OCI-LY3 (cell line): ENCODE results near the gene CDKN1B.

Experiments
- EZH2phosphoT487 ChIP-seq: fragments of 200-600 bp; shearing (Covaris generic); IDR thresholded peaks from 2 replicates; pipeline ENCODE4 v1.6.1; 2018; ENCODE audit warnings: antibody characterized with exemption, mixed run types, low read depth
- TF ChIP-seq, protein P1 (sequence below): fragments of 200-600, 300-600 bp; sonication (generic); IDR thresholded peaks from 2 replicates; pipeline ENCODE4 v1.5.1; 2014; ENCODE audit warnings: antibody characterized with exemption, low read length, low read depth

DNA sequence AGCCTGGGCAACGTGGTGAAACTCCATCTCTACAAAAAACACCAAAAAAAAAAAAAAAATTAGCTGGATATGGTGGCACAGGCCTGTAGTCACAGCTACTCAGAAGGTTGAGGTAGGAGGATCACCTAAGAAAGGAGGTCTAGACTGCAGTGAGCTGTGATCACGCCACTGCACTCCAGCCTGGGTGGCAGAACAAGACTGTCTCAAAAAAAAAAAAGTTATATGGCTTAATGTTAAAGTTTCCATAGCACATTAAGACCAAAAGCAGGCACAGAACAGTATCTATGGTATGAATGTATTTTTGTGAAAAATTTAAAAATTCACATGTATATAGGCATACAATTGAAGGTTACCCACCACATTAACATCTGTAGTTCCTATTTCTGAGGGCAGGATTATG is 15.9 kb downstream of the CDKN1B start:
- TF ChIP-seq, protein P1, sequence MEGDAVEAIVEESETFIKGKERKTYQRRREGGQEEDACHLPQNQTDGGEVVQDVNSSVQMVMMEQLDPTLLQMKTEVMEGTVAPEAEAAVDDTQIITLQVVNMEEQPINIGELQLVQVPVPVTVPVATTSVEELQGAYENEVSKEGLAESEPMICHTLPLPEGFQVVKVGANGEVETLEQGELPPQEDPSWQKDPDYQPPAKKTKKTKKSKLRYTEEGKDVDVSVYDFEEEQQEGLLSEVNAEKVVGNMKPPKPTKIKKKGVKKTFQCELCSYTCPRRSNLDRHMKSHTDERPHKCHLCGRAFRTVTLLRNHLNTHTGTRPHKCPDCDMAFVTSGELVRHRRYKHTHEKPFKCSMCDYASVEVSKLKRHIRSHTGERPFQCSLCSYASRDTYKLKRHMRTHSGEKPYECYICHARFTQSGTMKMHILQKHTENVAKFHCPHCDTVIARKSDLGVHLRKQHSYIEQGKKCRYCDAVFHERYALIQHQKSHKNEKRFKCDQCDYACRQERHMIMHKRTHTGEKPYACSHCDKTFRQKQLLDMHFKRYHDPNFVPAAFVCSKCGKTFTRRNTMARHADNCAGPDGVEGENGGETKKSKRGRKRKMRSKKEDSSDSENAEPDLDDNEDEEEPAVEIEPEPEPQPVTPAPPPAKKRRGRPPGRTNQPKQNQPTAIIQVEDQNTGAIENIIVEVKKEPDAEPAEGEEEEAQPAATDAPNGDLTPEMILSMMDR: no peak
- no peak for TF ChIP-seq EZH2phosphoT487
